Measurements from ENCODE around the gene ZNF669.

Gene ZNF669

GRCh38 chr1:247056071-247056470 lies 48.1 kb downstream of the ZNF669 start:
- DNase-seq = no peak

DNA sequence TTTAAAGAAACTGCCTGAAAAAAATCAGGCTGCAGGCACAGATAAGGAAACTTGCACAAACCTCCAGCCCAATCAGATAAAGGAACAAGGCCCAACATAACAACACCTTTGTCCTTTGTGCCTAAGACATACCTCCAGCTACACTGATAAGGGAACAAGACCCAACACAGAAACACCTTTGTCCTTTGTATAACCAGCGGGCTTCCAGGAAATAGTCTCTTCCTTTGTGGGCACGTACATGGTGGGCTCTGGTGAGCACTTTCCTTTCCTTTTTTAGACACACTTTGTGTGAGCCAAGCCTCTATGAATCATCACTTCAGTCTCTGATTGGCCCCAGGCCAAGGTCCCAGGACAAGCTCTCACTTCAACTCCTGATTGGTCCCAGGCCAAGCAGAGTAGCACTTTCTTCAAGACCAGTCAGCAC lies 49.2 kb downstream of the ZNF669 start:
- no peak for DNase-seq
